ENCODE data around the gene ZBED3. TPM values are rescaled to one million over a fixed set of nuclear protein-coding genes. Genes with fewer than 3 reads are reported as not detected.
A peak's percentile ranks its signal among the peaks of the same experiment; 100 is the strongest.
"Not testable (repeated sequence)": the region's sequence is repeated elsewhere in the genome, so short reads cannot be mapped to it uniquely, and the experiment has no call there.

The ZBED3 gene
- total RNA-seq, 1 experiment from 2014 or later = 3.0 TPM

DNA sequence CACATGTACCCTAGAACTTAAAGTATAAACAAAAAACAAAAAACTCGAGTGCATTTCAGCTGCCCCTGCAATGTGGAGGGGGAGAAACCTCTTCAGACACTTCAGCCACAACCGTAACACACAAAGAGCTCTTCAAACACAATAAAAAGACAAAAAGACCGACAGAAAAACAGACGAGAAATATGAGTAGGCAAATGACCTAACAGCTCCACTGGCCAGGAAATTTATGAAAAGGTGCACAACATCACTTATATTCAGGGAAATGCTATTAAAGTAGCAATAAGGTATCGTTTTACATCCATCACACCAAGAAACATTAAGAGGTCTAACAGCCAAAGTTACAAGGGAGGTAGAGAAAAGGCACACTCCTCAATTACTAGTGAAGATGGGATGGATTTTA, 6.2 kb downstream of the ZBED3 start:
- in situ Hi-C loops (cut with HindIII; ENCODE audit: low sequenced_read_pairs) = no loop called here
- no peak for DNase-seq (ENCODE audit: low spot score)

- in situ Hi-C loops (cut with HindIII; ENCODE audit: low sequenced_read_pairs); DNase-seq (ENCODE audit: low spot score): not testable (repeated sequence)
These were observed 6.6 kb downstream of the ZBED3 start for GRCh38 chr5:77080479-77080878.

DNA sequence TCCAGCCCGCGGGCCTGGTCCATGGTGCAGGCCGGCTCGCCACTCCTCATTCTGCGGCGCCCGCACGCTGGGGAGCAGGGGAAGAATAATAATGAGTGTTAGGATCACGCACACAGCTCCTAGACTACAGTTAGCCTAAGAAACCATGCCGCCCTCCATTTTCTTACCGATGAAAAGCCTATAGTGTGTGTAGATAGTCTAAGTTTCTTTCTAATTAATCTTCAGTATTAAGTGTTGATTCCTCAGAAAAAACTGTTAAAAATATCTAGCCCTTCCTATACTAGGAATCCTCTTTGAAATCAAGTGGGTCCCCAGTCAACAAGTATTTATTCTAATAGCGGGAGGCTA, 9.3 kb downstream of the ZBED3 start:
- no peak for DNase-seq (ENCODE audit: low spot score)
- in situ Hi-C loops (cut with HindIII; ENCODE audit: low sequenced_read_pairs) = no loop called here

GRCh38 chr5:77076961-77077828, 9.9 kb downstream of the ZBED3 start:
- DNase-seq (ENCODE audit: low spot score) = peak; percentile 57
- in situ Hi-C loops (cut with HindIII; ENCODE audit: low sequenced_read_pairs) = no loop called here

DNA sequence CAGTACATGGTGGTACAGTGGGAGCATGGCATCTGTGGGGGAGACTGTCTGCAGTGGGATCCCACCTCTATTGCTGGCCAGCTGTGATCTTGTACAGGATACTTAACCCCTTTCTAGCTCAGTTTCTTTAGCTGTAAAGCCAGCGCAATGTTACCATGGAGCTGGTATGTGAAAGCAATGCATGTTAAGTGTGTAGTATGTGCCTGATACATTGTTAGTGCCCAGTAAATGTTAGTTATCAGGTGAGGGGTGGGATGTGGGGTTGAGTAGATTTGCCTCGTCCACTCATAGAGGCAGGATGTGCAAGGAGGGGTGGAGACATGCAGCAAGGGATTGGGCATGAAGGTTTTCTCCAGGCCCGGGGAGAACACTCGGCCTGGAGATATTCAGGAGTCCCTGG, 12.3 kb downstream of the ZBED3 start:
- DNase-seq (ENCODE audit: low spot score) = no peak
- in situ Hi-C loops (cut with HindIII; ENCODE audit: low sequenced_read_pairs) = no loop called here

- in situ Hi-C loops (cut with HindIII; ENCODE audit: low sequenced_read_pairs) = no loop called here
- DNase-seq (ENCODE audit: low spot score) = no peak
These were observed 13.4 kb downstream of the ZBED3 start for GRCh38 chr5:77073667-77074066.

DNA sequence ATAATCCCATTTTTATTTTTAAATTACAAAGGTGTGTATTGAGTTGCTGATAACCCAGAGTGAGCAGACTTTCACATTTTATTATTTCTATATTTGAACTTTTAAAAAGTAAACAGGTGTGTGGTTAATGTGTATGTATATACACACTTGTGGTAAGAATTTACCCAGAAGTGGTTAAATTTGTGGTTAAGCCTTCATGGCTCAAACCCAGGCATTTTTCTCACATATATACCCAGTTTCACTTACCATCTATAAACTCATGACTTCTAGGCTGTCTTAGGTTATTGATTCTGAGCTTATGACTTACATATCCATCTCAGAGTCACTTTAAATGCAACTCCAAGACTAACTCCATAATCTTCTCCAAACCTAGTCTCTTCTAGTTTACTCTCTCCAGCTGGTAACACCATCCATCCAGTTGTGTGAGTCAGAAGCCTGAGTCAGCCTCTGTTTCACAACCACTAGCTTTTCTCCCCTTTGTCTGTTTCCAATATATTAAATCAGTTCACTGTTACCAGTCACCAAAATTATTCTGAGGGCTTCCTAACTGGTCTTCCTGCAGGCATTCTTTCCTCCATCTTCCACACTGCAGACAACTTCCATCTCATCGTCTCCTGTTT, 20.2 kb downstream of the ZBED3 start:
- DNase-seq (ENCODE audit: low spot score) = no peak
- in situ Hi-C loops (cut with HindIII; ENCODE audit: low sequenced_read_pairs) = no loop called here

GRCh38 chr5:77066184-77066583, 20.9 kb downstream of the ZBED3 start:
- in situ Hi-C loops (cut with HindIII; ENCODE audit: low sequenced_read_pairs) = no loop called here
- no peak for DNase-seq (ENCODE audit: low spot score)

- DNase-seq (ENCODE audit: low spot score) = no peak
- in situ Hi-C loops (cut with HindIII; ENCODE audit: low sequenced_read_pairs) = no loop called here
These were observed 21.8 kb downstream of the ZBED3 start for GRCh38 chr5:77065256-77065655.

DNA sequence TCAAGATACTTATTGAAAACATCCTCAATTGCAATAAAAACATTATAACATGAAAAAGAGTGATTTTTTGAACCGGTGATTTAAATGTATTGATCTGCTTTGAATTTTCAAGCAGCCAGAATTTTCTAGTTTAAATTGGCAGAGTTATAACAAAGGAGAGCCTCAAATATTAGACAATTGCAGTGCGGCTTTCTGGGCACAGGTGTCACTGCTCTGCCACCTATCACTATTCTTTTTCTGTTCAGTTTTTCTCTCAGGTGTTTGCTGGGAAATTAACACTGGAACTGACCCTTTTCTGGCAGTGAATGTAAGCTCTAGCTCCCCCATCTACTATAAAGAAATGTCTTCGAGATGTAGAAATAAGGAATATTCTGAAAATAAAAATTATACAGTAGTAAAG, 23.0 kb downstream of the ZBED3 start:
- in situ Hi-C loops (cut with HindIII; ENCODE audit: low sequenced_read_pairs) = no loop called here
- peak; percentile 8 for DNase-seq (ENCODE audit: low spot score)

DNA sequence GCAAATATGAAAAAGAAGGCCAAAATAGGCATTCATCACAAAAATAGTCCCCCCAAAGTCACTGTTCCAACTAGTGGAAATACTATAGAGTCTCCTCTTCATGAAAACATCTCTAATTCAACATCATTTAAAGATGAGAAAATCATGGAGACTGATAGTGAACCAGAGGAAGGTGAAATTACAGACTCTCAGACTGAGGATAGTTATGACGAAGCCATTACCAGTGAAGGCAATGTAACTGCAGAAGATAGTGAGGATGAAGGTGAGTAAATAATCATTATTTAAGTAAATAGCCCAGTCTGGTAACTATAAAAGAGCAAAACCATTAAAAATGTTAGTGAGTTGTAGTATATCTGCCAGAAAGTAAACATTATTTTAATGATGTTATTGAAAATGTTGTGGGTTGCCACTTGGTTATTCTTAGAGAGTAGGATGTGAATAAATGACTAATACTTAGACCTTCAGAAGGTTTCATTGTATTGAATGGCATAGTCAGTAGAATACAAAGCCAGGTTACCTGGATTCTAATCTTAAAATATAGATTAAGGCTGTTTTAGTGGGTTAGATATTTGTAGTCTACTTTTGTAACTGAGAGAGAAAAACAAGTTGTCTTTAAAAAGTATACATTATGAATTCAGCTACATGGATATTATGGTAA, 40.5 kb downstream of the ZBED3 start:
- in situ Hi-C loops (cut with HindIII; ENCODE audit: low sequenced_read_pairs) = no loop called here

GRCh38 chr5:77035950-77036349, 51.1 kb downstream of the ZBED3 start:
- DNase-seq (ENCODE audit: low spot score) = no peak
- in situ Hi-C loops (cut with HindIII; ENCODE audit: low sequenced_read_pairs) = no loop called here

More for the DNA sequence above, 40.5 kb downstream of the ZBED3 start:
- no peak for DNase-seq (ENCODE audit: low spot score)

DNA sequence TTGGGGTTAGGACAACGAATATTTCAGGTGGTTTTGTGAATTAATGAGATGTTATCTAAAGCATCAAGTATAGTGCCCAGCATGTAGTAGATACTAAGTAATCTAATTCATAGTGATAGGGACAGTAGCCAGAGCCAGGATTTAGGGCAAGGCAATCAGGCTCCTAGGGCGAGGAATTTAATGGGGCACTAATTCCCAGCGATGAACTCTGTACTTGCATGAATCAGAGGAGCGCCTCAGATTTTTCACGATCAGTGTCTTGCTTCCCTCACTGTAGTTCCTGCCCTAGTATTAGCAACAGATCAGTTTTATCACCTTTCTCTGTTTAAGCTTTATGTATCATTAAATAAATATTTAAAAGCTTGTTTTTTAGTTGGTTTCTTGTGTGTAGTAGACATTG, 53.7 kb downstream of the ZBED3 start:
- DNase-seq (ENCODE audit: low spot score) = no peak
- in situ Hi-C loops (cut with HindIII; ENCODE audit: low sequenced_read_pairs) = no loop called here

GRCh38 chr5:77032635-77033034, 54.5 kb downstream of the ZBED3 start:
- in situ Hi-C loops (cut with HindIII; ENCODE audit: low sequenced_read_pairs) = no loop called here
- DNase-seq (ENCODE audit: low spot score) = no peak

GRCh38 chr5:77031891-77032290, 55.2 kb downstream of the ZBED3 start:
- in situ Hi-C loops (cut with HindIII; ENCODE audit: low sequenced_read_pairs) = no loop called here
- DNase-seq (ENCODE audit: low spot score) = no peak

DNA sequence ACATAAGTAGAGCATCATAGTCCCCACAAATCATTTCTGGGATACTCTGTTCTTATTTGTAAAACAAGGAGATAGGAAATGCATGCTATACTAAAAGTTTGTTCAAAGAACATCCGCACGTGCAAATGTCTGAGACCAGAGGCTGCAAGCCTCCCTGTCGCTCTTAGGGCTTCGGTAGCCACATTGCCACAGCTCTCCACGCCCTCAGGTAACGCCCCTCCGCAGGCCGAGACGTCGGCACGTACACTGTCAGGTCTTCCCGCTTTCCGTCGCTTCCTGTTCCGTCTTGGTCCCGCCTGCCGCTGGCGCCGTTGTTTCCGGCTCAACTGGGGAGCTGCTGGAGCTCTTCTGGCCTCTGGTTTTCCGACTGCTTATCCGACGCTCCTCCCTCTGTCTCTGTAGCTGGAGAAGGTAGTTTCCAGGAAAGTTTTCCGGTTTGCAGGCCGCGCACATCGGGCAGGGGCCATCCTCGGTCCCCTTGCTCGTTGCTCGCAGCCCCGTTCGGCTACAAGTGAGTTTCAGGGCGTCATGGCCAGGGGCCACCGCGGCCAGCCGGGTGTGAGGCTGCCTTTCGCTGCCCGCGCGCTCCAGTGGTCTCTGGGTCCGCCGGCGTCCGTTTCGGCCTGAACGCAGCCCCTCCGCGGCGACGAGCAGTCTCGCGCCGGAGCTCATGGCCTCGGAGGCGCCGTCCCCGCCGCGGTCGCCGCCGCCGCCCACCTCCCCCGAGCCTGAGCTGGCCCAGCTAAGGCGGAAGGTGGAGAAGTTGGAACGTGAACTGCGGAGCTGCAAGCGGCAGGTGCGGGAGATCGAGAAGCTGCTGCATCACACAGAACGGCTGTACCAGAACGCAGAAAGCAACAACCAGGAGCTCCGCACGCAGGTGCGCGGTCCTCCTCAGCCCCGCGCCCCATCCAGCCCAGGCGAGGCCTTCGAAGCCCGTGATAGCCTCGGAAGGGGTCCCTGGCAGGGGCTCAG, 56.7 kb downstream of the ZBED3 start, which contains the start of gene AGGF1:
TSS of gene AGGF1 (plus strand) at position 308 of the 975 bp plus-strand sequence. CDS start at position 671, 363 bp downstream.
- in situ Hi-C loops (cut with HindIII; ENCODE audit: low sequenced_read_pairs) = no loop called here
- DNase-seq (ENCODE audit: low spot score) = peak; percentile 95

DNA sequence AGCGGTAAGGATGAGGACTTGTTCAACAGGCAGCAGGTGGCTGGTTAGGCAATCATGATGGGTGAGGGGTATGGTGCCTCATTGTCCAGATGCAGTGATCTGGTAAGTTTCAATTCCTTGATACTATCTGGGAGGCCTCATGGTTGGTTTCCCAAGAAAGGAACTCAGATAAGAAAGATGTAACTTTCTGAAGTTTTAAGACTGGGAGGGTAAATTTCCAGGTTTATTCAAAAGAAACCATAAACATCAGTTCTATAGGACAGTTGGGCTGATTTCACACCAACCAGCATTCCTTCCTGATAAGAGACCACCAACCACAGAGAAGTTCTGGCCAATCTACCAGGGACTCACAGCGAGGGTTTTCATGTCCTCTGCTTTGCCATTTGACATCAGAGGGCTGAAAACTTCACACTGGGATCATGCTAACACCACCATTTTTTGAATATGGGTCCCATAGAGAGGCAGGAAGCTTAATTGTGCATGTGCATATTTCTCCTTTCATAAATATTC, 57.7 kb downstream of the ZBED3 start:
- in situ Hi-C loops (cut with HindIII; ENCODE audit: low sequenced_read_pairs) = no loop called here
- no peak for DNase-seq (ENCODE audit: low spot score)

DNA sequence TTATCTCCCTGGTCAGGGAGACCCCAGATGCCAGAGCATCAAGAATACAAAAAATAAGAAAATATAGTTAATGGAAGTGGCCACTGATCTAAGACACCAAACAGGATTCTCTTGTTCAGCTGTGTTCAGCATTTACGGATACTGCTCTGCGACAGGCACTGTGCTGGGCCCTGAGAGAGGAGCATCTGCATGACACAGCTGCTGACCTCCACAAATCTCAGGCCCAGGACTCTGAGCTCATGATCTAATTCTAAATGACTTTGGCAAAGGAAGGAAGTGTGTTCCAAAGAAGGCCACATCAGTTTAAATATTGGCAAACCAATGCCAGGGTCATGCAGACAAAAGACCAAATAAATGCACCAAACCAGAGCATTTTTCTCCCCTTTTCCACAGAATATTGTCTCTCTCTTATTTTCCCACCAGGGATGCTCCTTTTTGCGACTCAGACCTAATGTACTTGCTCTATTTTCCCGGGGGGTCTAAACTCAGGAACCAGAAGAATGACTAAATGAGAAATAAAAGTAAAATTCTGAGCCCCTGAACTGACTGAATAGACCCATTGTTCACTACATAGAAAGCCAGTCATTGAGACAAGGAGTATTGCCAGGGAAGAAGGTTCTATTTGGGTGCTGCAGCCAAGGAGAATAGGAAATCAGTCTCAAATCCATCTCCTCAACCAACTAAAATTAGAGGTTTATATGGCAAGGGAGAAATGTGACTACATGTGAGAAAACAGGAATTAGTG, 58.3 kb downstream of the ZBED3 start:
- in situ Hi-C loops (cut with HindIII; ENCODE audit: low sequenced_read_pairs) = no loop called here
- no peak for DNase-seq (ENCODE audit: low spot score)

Measured in G401 (cell line).